Spleen (tissue), 11 donors: ENCODE results near the gene MRPL14. TPM values are rescaled to one million over a fixed set of nuclear protein-coding genes. Genes with fewer than 3 reads are reported as not detected.
A peak's percentile ranks its signal among the peaks of the same experiment; 100 is the strongest.

ENCODE experiments used
- DNase-seq: peaks from one replicate; pipeline ENCODE4 v3.0.0-alpha.2; 2020
- H3K27ac ChIP-seq, 8 donors: fragments of 200-600 bp; sonication (generic) in 7 of 8; 1 replicate in 4 of 8; 2 replicates in 4 of 8; pipeline versions ENCODE4 v1.5.0 to v1.8.0; 2016 to 2021; ENCODE audit warnings: inconsistent platforms in 4 of 8, mild to moderate bottlenecking in 4 of 8, moderate library complexity in 1 of 8
- H3K27me3 ChIP-seq, 7 donors: fragments of 200-600 bp; sonication (generic) in 6 of 7; replicated peaks in 1 of 7; 1 replicate in 4 of 7; 2 replicates in 3 of 7; pipeline versions ENCODE4 v1.5.0 to v1.8.0; 2016 to 2021; ENCODE audit warnings: inconsistent platforms in 3 of 7, mild to moderate bottlenecking in 1 of 7
- H3K36me3 ChIP-seq, 6 donors: fragments of 200-600 bp; sonication (generic) in 5 of 6; 1 replicate in 4 of 6; 2 replicates in 2 of 6; pipeline versions ENCODE4 v1.5.0 to v1.8.0; 2016 to 2021; ENCODE audit warnings: inconsistent platforms in 2 of 6
- H3K4me1 ChIP-seq, 6 donors: fragments of 200-600 bp; sonication (generic) in 5 of 6; 1 replicate in 3 of 6; 2 replicates in 3 of 6; pipeline versions ENCODE4 v1.5.0 to v1.8.0; 2016 to 2021; ENCODE audit warnings: inconsistent platforms in 3 of 6
- H3K4me3 ChIP-seq, 8 donors: fragments of 200-600 bp; sonication (generic) in 7 of 8; 1 replicate in 4 of 8; 2 replicates in 4 of 8; pipeline versions ENCODE4 v1.5.0 to v1.8.0; 2016 to 2021; ENCODE audit warnings: inconsistent platforms in 4 of 8, mild to moderate bottlenecking in 4 of 8, moderate library complexity in 2 of 8
- H3K9me3 ChIP-seq, 8 donors: fragments of 200-600 bp; sonication (generic) in 7 of 8; 1 replicate in 4 of 8; 2 replicates in 4 of 8; pipeline versions ENCODE4 v1.5.0 to v1.8.0; 2016 to 2021; ENCODE audit warnings: inconsistent platforms in 4 of 8
- CTCF ChIP-seq, 11 experiments: fragments of 200-600 bp in 7 of 11; fragments of 450-650 bp in 4 of 11; sonication (generic) in 4 of 11; IDR thresholded peaks in 8 of 11; conservative IDR thresholded peaks in 3 of 11; 1 replicate in 7 of 11; 2 replicates in 4 of 11; pipeline versions ENCODE4 v1.4.0 to v1.8.0; 2016 to 2021; ENCODE audit warnings: antibody characterized with exemption in 11 of 11, inconsistent platforms in 4 of 11, mild to moderate bottlenecking in 1 of 11
- POLR2A ChIP-seq, 3 donors: fragments of 450-650 bp; IDR thresholded peaks; one replicate each; pipeline ENCODE4 v1.5.1; 2017; ENCODE audit warnings: antibody characterized with exemption in 3 of 3, mild to moderate bottlenecking in 1 of 3
- POLR2AphosphoS5 ChIP-seq, 3 donors: sonication (generic); formaldehyde crosslinking; IDR thresholded peaks; one replicate each; pipeline ENCODE4 v1.5.1; 2017; ENCODE audit warnings: antibody characterized with exemption in 3 of 3
- WGBS, 5 donors: extraction: QIAGEN DNeasy Blood & Tissue Kit in 3 of 5; methylation state at CpG; one replicate each; pipeline versions ENCODE4 v1.1.5 to v1.1.7; 2013 to 2018; 5-methylcytosine and 5-hydroxymethylcytosine counted together
- intact Hi-C: fragments of 100-400 bp; cut with DNase I; formaldehyde crosslinking; loops from one replicate; pipeline ENCODE4 v1.15.0; 2023; ENCODE audit warnings: low total_unique reads
- polyA plus RNA-seq, 3 donors: library from polyadenylated mRNA; stranded (reverse); fragments of 200-250 nt; gene quantifications; one replicate each; pipeline ENCODE4 v1.2.1, GENCODE V29; 2013
- total RNA-seq, 7 donors: library from RNA; depleted of rRNA in 3 of 7; stranded (reverse); fragments of >200 nt in 3 of 7; fragmentation: NEBNext Ultra II Directional in 4 of 7; extraction: Animal tissue kit (Norgen Biotek cat#: 25700) in 4 of 7; gene quantifications; one replicate each; pipeline versions ENCODE4 v1.1.0 to v1.2.1, GENCODE V29; 2016 to 2021
- donor health status: healthy with polysubstance abuse.
- donor health status: DM: no; HTN: no; CAD: no; lungs with moderate emphysema.
- donor health status: DM: no; HTN: no; CAD: no.
- donor health status: Bipolar disorder and iron deficiency.
- donor health status: healthy.
- donor health status: DM: no; HTN: no; CAD: no.
- donor health status: DM: yes; HTN: yes; CAD: no.

Gene MRPL14
- total and polyA plus RNA-seq, 10 donors: 20.2 to 55.3 (median 27.3) TPM

DNA sequence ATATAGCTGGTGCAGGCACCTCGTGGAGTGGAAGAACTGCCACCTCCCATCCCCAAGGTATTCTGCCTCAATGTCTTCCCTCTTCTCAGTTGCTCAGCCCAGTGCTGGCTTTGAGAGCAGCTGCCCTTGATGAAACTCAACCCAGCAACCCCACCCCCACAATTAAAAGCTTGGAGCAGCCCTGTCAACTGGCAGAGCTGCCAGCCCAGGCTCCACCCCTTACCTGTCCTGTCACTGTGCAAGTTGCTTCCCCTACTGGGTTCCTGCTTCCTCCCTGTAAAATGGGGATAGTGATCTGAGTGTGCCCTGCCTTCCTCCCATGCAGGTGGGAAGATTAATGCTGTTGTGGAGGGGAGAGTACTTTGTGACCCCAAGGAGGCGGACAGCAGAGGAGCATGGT is 4.6 kb upstream of the MRPL14 start:
- Histone ChIP-seq H3K36me3 (peaks cover 0 to 28% (median 8%) of the 10 kb centered on the region in 6 donors), H3K27me3 (no peaks in the 10 kb centered on the region), H3K4me1 (peaks cover 5 to 40% (median 15%) of the 10 kb centered on the region in 6 donors), H3K27ac (no peak overlapping the region), H3K9me3 (no peaks in the 10 kb centered on the region), H3K4me3 (no peak overlapping the region)
- intact Hi-C loops: no loop called here
- TF ChIP-seq POLR2AphosphoS5 (IDR thresholded peaks at IDR 0.05) (no peak), CTCF (IDR thresholded peaks at IDR 0.05 in 8 of 11, conservative IDR thresholded peaks at IDR 0.05 in 3 of 11) (no peak), POLR2A (IDR thresholded peaks at IDR 0.05) (no peak)
- WGBS, 5 donors: 79 to 92% (median 88%) methylated on average over 2 of the region's 2 CpGs
- peak; percentile 62 for DNase-seq

- 42 to 69% (median 62%) methylated on average over 2 of the region's 2 CpGs for WGBS, 5 donors
- intact Hi-C loops: no loop called here
- H3K9me3 ChIP-seq: no peaks in the 10 kb centered on the region
- no peak overlapping the region for H3K4me3 ChIP-seq
- peaks cover 0 to 7% (median 1%) of the 10 kb centered on the region in 6 donors for H3K36me3 ChIP-seq
- no peaks in the 10 kb centered on the region for H3K27me3 ChIP-seq
- no peak overlapping the region for H3K27ac ChIP-seq
- H3K4me1 ChIP-seq: peaks cover 18 to 60% (median 34%) of the 10 kb centered on the region in 6 donors
- no peak for TF ChIP-seq CTCF (IDR thresholded peaks at IDR 0.05 in 8 of 11, conservative IDR thresholded peaks at IDR 0.05 in 3 of 11)
- TF ChIP-seq POLR2AphosphoS5 (IDR thresholded peaks at IDR 0.05): no peak
- TF ChIP-seq POLR2A (IDR thresholded peaks at IDR 0.05): no peak
- DNase-seq: peak; percentile 58
Observed at GRCh38 chr6:44129841-44130322, 2.6 kb upstream of the MRPL14 start.

GRCh38 chr6:44128020-44128917 is 1.0 kb upstream of the MRPL14 start:
- Histone ChIP-seq H3K36me3 (no peaks in the 10 kb centered on the region), H3K4me1 (peaks cover 29 to 68% (median 48%) of the 10 kb centered on the region in 6 donors), H3K27me3 (no peaks in the 10 kb centered on the region), H3K4me3 (peak overlapping the region; percentile 82 to 97 (median 90)), H3K27ac (peak overlapping the region; percentile 44 to 94 (median 89)), H3K9me3 (no peaks in the 10 kb centered on the region)
- 7 to 13% (median 12%) methylated on average over 27 to 49 of the region's 49 CpGs for WGBS, 5 donors
- TF ChIP-seq POLR2AphosphoS5 (IDR thresholded peaks at IDR 0.05): no peak
- peak in 5 of 11 experiments; percentile 9 to 41 (median 28) for TF ChIP-seq CTCF (IDR thresholded peaks at IDR 0.05 in 8 of 11, conservative IDR thresholded peaks at IDR 0.05 in 3 of 11)
- peak; percentile 90 for DNase-seq
- intact Hi-C loops: no loop called here
